Body of pancreas (tissue), 4 donors: Measurements from ENCODE around the gene KRT71. TPM values are rescaled to one million over a fixed set of nuclear protein-coding genes. Genes with fewer than 3 reads are reported as not detected.
A peak's percentile ranks its signal among the peaks of the same experiment; 100 is the strongest.

Experiments used
- ATAC-seq: fragments of 150-250 bp; one replicate; pipeline ENCODE4 v1.9.1; 2016
- DNase-seq, 4 donors: peaks; one replicate each; pipeline ENCODE4 v3.0.0-alpha.2; 2019
- H3K27ac ChIP-seq, 4 donors: fragments of 200-600 bp; sonication (generic); 1 replicate in 3 of 4; 2 replicates in 1 of 4; pipeline versions ENCODE4 v1.5.1 to v1.6.1; 2016 to 2019; ENCODE audit warnings: mild to moderate bottlenecking in 1 of 4, mixed read lengths in 1 of 4, moderate library complexity in 1 of 4
- H3K27me3 ChIP-seq, 2 donors: fragments of 200-600 bp; sonication (generic); one replicate each; pipeline ENCODE4 v1.6.0; 2016; ENCODE audit warnings: mild to moderate bottlenecking in 1 of 2
- H3K36me3 ChIP-seq, 2 donors: fragments of 200-600 bp; sonication (generic); replicated peaks in 1 of 2; 2 replicates each; pipeline ENCODE4 v1.5.1; 2016; ENCODE audit warnings: low read depth in 2 of 2; ENCODE audit not compliant: insufficient read depth in 1 of 2
- H3K4me1 ChIP-seq: fragments of 200-600 bp; sonication (generic); one replicate; pipeline ENCODE4 v1.6.0; 2016
- H3K4me3 ChIP-seq, 2 donors: fragments of 200-600 bp; sonication (generic); 1 replicate in 1 of 2; 2 replicates in 1 of 2; pipeline ENCODE4 v1.5.1; 2016 to 2019
- H3K9me3 ChIP-seq, 3 donors: fragments of 200-600 bp; sonication (generic); 1 replicate in 2 of 3; 2 replicates in 1 of 3; pipeline ENCODE4 v1.5.1; 2016
- POLR2A ChIP-seq, 3 donors: fragments of 450-650 bp; IDR thresholded peaks; one replicate each; pipeline ENCODE4 v1.6.1; 2016; ENCODE audit warnings: antibody characterized with exemption in 3 of 3, mild to moderate bottlenecking in 2 of 3
- WGBS, 2 donors: methylation state at CpG; one replicate each; pipeline ENCODE4 v1.1.5; 2017; 5-methylcytosine and 5-hydroxymethylcytosine counted together
- intact Hi-C: fragments of 100-400 bp; cut with DNase I; formaldehyde crosslinking; loops from one replicate; pipeline ENCODE4 v1.15.1; 2023
- total RNA-seq, 2 donors: library from RNA; depleted of rRNA; stranded (reverse); fragments of >200 nt; gene quantifications; one replicate each; pipeline ENCODE4 v1.1.0, GENCODE V29; 2016
- TF ChIP-seq, protein P1 (sequence below), 7 experiments: fragments of 450-650 bp in 4 of 7; fragments of 200-600 bp in 3 of 7; sonication (generic) in 3 of 7; IDR thresholded peaks; one replicate each; pipeline ENCODE4 v1.5.1; 2016 to 2019; ENCODE audit warnings: antibody characterized with exemption in 7 of 7

Gene KRT71
- total RNA-seq, 2 donors from 2014 or later: not detected

DNA sequence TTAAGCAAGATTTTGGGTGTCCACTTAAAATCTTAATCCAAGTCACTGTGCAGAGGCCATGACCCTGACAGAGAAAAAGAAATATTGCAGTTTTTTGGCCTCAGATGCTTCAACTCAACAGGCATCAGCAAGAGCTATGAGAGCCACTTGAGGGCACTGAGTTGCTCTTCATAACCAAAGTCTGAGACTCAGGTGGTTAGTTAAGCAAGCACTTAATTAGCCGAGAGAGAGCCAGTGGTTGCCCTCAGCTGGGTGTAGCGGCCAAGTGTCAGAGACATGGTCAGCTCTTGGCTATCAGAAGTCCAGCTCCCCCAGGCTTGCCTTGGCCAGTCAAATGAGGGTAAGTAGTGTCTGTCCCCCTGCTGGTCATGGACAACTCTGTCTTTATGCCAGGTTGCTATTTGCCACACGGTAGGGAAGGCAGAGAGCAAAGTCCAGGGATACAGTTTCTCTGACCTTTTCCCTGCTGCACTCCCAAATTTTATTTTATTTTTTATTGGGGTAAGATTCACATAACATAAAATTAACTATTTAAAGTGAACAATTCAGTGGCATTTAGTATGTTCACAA, 9.0 kb upstream of the KRT71 start:
- Histone ChIP-seq H3K27me3 (no peaks in the 10 kb centered on the region), H3K9me3 (no peaks in the 10 kb centered on the region), H3K27ac (no peak overlapping the region), H3K4me3 (no peak overlapping the region), H3K36me3 (no peaks in the 10 kb centered on the region), H3K4me1 (no peaks in the 10 kb centered on the region)
- WGBS, 2 donors: 54 to 66% methylated on average over 3 of the region's 3 CpGs
- intact Hi-C loops: no loop called here
- DNase-seq (no peak), ATAC-seq (no peak)
- TF ChIP-seq, protein P1, sequence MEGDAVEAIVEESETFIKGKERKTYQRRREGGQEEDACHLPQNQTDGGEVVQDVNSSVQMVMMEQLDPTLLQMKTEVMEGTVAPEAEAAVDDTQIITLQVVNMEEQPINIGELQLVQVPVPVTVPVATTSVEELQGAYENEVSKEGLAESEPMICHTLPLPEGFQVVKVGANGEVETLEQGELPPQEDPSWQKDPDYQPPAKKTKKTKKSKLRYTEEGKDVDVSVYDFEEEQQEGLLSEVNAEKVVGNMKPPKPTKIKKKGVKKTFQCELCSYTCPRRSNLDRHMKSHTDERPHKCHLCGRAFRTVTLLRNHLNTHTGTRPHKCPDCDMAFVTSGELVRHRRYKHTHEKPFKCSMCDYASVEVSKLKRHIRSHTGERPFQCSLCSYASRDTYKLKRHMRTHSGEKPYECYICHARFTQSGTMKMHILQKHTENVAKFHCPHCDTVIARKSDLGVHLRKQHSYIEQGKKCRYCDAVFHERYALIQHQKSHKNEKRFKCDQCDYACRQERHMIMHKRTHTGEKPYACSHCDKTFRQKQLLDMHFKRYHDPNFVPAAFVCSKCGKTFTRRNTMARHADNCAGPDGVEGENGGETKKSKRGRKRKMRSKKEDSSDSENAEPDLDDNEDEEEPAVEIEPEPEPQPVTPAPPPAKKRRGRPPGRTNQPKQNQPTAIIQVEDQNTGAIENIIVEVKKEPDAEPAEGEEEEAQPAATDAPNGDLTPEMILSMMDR (IDR thresholded peaks at IDR 0.05): peak in 2 of 7 experiments; percentile 23
- TF ChIP-seq POLR2A (IDR thresholded peaks at IDR 0.05): no peak

DNA sequence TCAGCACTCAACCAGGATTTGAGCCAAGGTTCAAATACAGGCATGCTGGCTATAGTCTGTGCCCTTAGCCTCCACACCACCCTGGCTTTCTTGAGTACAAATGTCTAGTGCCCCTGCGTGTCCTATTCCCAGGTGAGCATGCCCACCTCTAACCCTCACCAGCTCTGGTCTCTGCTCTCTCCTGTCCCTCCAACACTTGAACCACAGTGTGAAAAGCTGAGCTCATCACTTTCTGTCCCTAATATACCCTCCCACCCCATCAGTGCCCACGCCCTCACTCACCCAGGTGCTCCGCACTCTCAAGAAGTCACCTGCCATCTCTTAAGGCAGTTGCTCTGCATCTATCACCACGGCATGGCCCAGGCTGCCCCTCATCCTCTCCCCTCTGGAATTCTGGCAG, 7.0 kb upstream of the KRT71 start:
- H3K9me3 ChIP-seq: no peaks in the 10 kb centered on the region
- WGBS, 2 donors: 78 to 81% methylated on average over 4 of the region's 4 CpGs
- ATAC-seq: no peak
- intact Hi-C loops: no loop called here
- no peak overlapping the region for H3K4me3 ChIP-seq
- no peaks in the 10 kb centered on the region for H3K36me3 ChIP-seq
- no peaks in the 10 kb centered on the region for H3K4me1 ChIP-seq
- H3K27ac ChIP-seq: no peak overlapping the region
- no peak for DNase-seq
- no peaks in the 10 kb centered on the region for H3K27me3 ChIP-seq
- TF ChIP-seq POLR2A (IDR thresholded peaks at IDR 0.05): no peak
- TF ChIP-seq, protein P1 (IDR thresholded peaks at IDR 0.05): no peak

DNA sequence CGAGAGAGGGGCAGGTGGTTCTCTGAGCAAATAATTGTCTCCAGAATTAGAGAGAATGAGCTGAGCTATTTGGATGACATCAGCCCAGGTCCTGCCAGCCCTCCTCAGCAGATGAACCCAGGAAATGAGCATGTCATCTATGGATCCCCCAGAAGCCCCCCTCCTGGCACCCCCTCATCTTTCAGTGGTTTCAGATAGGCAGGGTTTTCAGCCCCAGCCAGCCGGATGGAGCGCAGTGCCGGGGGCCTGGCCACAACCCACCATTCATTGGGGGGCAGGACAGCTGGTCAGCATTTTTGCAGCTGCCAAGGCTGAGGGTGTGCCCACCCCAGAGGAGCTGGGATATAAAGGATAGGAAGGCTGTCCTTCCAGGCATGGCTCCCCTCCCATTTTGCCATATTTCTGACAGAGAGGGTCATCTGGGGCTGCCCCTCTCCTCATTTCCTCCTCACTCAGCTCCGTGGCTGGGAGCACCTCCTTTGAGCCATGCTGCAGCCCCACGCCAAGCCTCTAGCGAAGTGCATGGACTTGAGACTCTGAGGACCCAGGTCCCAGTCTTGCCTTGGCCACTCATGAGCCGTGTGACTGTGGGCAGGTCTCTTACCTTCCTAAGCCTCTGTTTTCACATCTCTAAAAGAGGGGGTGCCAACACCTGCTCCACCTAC, 6.0 kb upstream of the KRT71 start:
- no peak for DNase-seq
- no peaks in the 10 kb centered on the region for H3K27me3 ChIP-seq
- H3K9me3 ChIP-seq: no peaks in the 10 kb centered on the region
- TF ChIP-seq, protein P1 (IDR thresholded peaks at IDR 0.05): no peak
- TF ChIP-seq POLR2A (IDR thresholded peaks at IDR 0.05): no peak
- no peak overlapping the region for H3K27ac ChIP-seq
- WGBS, 2 donors: 35 to 71% methylated on average over 4 to 8 of the region's 8 CpGs
- no peak for ATAC-seq
- no peaks in the 10 kb centered on the region for H3K4me1 ChIP-seq
- no peak overlapping the region for H3K4me3 ChIP-seq
- intact Hi-C loops: no loop called here
- H3K36me3 ChIP-seq: no peaks in the 10 kb centered on the region

DNA sequence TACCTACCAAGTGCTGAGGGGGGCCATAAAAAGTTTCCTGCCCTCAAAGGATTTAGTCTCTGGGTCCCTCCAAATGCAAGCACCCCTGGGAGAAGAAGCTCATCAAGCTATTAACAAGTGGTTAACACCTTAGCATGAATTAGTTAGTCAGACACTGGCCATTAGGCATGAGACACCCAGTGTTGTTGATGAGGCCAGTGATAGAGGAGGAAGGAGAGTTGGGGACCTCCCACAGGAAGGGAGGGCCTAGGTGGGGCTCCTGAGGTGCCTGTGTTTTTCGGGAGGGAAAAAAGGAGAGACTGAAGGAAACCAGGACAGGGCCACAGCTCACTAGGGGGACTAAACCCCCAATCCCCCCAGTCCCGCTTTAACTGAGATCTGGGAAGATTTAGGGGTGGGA, 4.5 kb upstream of the KRT71 start:
- TF ChIP-seq POLR2A (IDR thresholded peaks at IDR 0.05): no peak
- TF ChIP-seq, protein P1 (IDR thresholded peaks at IDR 0.05): no peak
- Histone ChIP-seq H3K27ac (no peak overlapping the region), H3K27me3 (no peaks in the 10 kb centered on the region), H3K9me3 (no peaks in the 10 kb centered on the region), H3K36me3 (no peaks in the 10 kb centered on the region), H3K4me1 (no peaks in the 10 kb centered on the region), H3K4me3 (no peak overlapping the region)
- DNase-seq: no peak
- ATAC-seq: no peak
- WGBS, 2 donors: 60 to 65% methylated on average over 2 of the region's 2 CpGs
- intact Hi-C loops: no loop called here

DNA sequence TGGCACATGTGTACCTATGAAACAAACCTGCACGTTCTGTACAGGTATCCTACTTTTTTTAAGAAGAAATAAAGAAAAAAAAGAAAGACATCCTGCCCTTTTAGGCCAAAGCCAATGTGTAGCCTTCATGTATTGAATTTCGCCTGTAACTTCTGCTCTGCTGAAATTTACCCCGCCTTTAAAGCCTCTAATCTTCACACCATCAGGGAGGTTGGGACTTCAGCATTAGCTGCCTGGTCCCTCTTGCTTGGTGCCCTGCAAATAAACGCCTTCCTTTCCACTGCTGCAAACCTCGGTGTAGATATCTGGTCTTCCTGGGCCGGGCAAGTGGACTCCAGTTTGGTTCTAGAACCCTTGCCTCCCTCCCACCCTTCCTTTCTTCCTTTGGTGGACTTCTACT, 2.6 kb upstream of the KRT71 start:
- Histone ChIP-seq H3K27ac (no peak overlapping the region), H3K4me1 (no peaks in the 10 kb centered on the region), H3K9me3 (no peaks in the 10 kb centered on the region), H3K27me3 (no peaks in the 10 kb centered on the region), H3K4me3 (no peak overlapping the region), H3K36me3 (no peaks in the 10 kb centered on the region)
- DNase-seq (no peak), ATAC-seq (no peak)
- intact Hi-C loops: no loop called here
- WGBS, 2 donors: 55 to 56% methylated on average over 6 of the region's 6 CpGs
- TF ChIP-seq, protein P1 (IDR thresholded peaks at IDR 0.05): no peak
